Astrocyte (in vitro differentiated cells and primary cell): ENCODE results near the gene EIF4G3.

ENCODE experiments used
- CTCF ChIP-seq: IDR thresholded peaks from 2 replicates; pipeline ENCODE4 v1.5.1; 2011; ENCODE audit warnings: low read depth, mild to moderate bottlenecking, inconsistent platforms, low read length, moderate library complexity; ENCODE audit not compliant: insufficient read depth
- EZH2 ChIP-seq: IDR thresholded peaks from 2 replicates; pipeline ENCODE4 v1.6.1; 2012; ENCODE audit warnings: mild to moderate bottlenecking, low read length, inconsistent platforms; ENCODE audit not compliant: insufficient read depth

- TF ChIP-seq CTCF = no peak
- no peak for TF ChIP-seq EZH2
Measured at GRCh38 chr1:21089299-21089698, 87.4 kb downstream of the EIF4G3 start.
